DND-41 (cell line): ENCODE measurements around the gene FAXDC2.

Experiments used
- ATAC-seq: fragments of 200-7000 bp; cut with Tn5 transposase; 3 replicates; pipeline ENCODE4 v1.9.1; 2021; ENCODE audit warnings: low read depth; ENCODE audit not compliant: insufficient read depth
- DNase-seq: peaks from one replicate; pipeline ENCODE4 v3.0.0-alpha.2; 2020
- H2AFZ ChIP-seq: 2 replicates; pipeline ENCODE4 v1.6.0; 2012; ENCODE audit warnings: low read depth, low read length
- H3K27ac ChIP-seq: 2 replicates; pipeline ENCODE4 v1.5.1; 2012; ENCODE audit warnings: low read length, inconsistent platforms
- H3K27me3 ChIP-seq: fragments of 200-600 bp; sonication (generic); 2 replicates; pipeline ENCODE4 v1.6.0; 2012; ENCODE audit warnings: low read length, mild to moderate bottlenecking, inconsistent platforms; ENCODE audit not compliant: insufficient read depth, poor library complexity
- H3K36me3 ChIP-seq: 2 replicates; pipeline ENCODE4 v1.5.1; 2012; ENCODE audit warnings: low read length, inconsistent platforms; ENCODE audit not compliant: insufficient read depth
- H3K4me1 ChIP-seq: 2 replicates; pipeline ENCODE4 v1.5.1; 2012; ENCODE audit warnings: mild to moderate bottlenecking, low read length; ENCODE audit not compliant: insufficient read depth
- H3K4me2 ChIP-seq: 2 replicates; pipeline ENCODE4 v1.6.0; 2012; ENCODE audit warnings: mild to moderate bottlenecking, moderate library complexity, low read length, inconsistent platforms; ENCODE audit not compliant: insufficient read depth
- H3K4me3 ChIP-seq, 2 experiments: fragments of 200-600 bp in 1 of 2; shearing (Covaris generic) in 1 of 2; 2 replicates each; pipeline ENCODE4 v1.5.1; 2012 to 2016; ENCODE audit warnings: inconsistent platforms in 2 of 2, low read length in 2 of 2, mild to moderate bottlenecking in 2 of 2, low read depth in 1 of 2, moderate library complexity in 1 of 2
- H3K79me2 ChIP-seq: 2 replicates; pipeline ENCODE4 v1.6.0; 2012; ENCODE audit warnings: low read length, inconsistent platforms; ENCODE audit not compliant: insufficient read depth
- H3K9ac ChIP-seq: 2 replicates; pipeline ENCODE4 v1.6.0; 2012; ENCODE audit warnings: low read depth, mild to moderate bottlenecking, inconsistent platforms, low read length, moderate library complexity
- H3K9me3 ChIP-seq: 2 replicates; pipeline ENCODE4 v1.5.1; 2012; ENCODE audit warnings: low read length, moderate library complexity, mild to moderate bottlenecking, inconsistent platforms; ENCODE audit not compliant: insufficient read depth, severe bottlenecking
- H4K20me1 ChIP-seq: 2 replicates; pipeline ENCODE4 v1.6.0; 2012; ENCODE audit warnings: low read length; ENCODE audit not compliant: insufficient read depth
- EZH2 ChIP-seq: IDR thresholded peaks from 3 replicates; pipeline ENCODE4 v1.6.1; 2012; ENCODE audit warnings: borderline replicate concordance, low read depth, mild to moderate bottlenecking, moderate library complexity, low read length, inconsistent platforms; ENCODE audit not compliant: severe bottlenecking
- TF ChIP-seq, protein P1 (sequence below): IDR thresholded peaks from 2 replicates; pipeline ENCODE4 v1.5.1; 2012; ENCODE audit warnings: borderline replicate concordance, low read length, moderate library complexity, mild to moderate bottlenecking; ENCODE audit not compliant: poor library complexity, severe bottlenecking; ENCODE audit errors: extremely low read depth

The FAXDC2 gene

DNA sequence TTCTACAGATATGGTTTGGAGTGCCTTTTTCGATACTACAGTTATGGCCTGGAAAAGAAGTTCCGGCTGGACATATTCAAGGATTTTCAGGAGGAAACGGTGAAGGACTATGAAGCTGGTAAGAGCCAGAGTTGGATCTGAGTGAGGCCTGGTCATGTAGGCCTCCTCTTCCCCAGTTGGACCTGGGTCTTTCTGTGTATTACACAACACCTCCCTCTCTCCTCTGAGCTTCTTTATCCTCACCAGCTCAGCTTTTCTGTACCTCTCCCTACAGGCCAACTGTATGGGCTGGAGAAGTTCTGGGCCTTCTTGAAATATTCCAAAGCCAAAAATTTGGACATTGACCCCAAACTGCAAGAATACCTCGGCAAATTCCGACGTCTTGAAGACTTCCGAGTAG lies 39.2 kb downstream of the FAXDC2 start:
- Histone ChIP-seq H3K9ac (no peak overlapping the region), H3K36me3 (peaks cover 95% of the 10 kb centered on the region), H3K79me2 (peaks cover 20% of the 10 kb centered on the region), H3K9me3 (no peaks in the 10 kb centered on the region), H3K4me1 (no peaks in the 10 kb centered on the region), H4K20me1 (peaks cover 53% of the 10 kb centered on the region), H3K4me3 (no peak overlapping the region), H3K4me2 (no peak overlapping the region), H2AFZ (no peak overlapping the region), H3K27ac (no peak overlapping the region), H3K27me3 (no peaks in the 10 kb centered on the region)
- no peak for ATAC-seq
- DNase-seq: no peak
- TF ChIP-seq, protein P1, sequence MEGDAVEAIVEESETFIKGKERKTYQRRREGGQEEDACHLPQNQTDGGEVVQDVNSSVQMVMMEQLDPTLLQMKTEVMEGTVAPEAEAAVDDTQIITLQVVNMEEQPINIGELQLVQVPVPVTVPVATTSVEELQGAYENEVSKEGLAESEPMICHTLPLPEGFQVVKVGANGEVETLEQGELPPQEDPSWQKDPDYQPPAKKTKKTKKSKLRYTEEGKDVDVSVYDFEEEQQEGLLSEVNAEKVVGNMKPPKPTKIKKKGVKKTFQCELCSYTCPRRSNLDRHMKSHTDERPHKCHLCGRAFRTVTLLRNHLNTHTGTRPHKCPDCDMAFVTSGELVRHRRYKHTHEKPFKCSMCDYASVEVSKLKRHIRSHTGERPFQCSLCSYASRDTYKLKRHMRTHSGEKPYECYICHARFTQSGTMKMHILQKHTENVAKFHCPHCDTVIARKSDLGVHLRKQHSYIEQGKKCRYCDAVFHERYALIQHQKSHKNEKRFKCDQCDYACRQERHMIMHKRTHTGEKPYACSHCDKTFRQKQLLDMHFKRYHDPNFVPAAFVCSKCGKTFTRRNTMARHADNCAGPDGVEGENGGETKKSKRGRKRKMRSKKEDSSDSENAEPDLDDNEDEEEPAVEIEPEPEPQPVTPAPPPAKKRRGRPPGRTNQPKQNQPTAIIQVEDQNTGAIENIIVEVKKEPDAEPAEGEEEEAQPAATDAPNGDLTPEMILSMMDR: no peak
- no peak for TF ChIP-seq EZH2

DNA sequence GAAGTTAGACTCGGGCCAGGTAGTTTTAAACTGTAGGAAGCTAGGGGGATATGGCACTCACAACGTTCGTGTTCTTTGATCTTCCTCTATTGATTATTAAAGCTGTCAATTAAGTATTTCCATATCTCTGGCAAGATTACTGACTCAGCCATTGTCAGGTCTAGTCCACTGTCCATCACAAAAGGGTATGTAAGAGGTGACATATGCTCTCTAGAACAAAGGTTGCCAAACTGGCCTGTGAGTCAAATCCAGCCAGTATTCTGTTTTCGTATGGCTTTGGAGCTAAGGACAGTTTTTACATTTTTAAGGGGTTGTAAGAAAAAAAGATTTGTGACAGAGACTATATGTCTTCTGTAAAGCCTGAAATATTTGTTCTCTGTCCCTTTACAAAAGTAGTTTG lies 44.2 kb downstream of the FAXDC2 start:
- peaks cover 65% of the 10 kb centered on the region for H4K20me1 ChIP-seq

DNA sequence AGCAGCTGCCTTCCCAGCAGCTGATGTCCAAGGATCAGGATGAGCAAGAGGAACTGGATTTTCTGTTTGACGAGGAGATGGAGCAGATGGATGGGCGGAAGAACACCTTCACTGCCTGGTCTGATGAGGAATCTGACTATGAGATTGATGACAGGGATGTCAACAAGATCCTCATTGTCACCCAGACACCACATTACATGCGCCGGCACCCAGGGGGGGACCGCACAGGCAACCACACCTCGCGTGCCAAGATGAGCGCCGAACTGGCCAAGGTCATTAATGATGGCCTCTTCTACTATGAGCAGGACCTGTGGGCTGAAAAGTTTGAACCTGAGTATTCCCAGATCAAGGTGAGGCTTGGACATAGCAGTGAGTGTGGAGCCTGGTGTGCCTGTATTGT lies 48.4 kb downstream of the FAXDC2 start:
- Histone ChIP-seq H3K9ac (no peak overlapping the region), H4K20me1 (peaks cover 67% of the 10 kb centered on the region), H3K27ac (no peak overlapping the region), H3K36me3 (peaks cover 98% of the 10 kb centered on the region), H3K9me3 (no peaks in the 10 kb centered on the region), H3K79me2 (peaks cover 46% of the 10 kb centered on the region), H3K4me1 (no peaks in the 10 kb centered on the region), H3K4me2 (no peak overlapping the region), H2AFZ (no peak overlapping the region), H3K27me3 (no peaks in the 10 kb centered on the region), H3K4me3 (no peak overlapping the region)
- no peak for TF ChIP-seq EZH2
- TF ChIP-seq, protein P1: no peak
- ATAC-seq: no peak
- no peak for DNase-seq

More for the DNA sequence above, 44.2 kb downstream of the FAXDC2 start:
- Histone ChIP-seq H2AFZ (no peak overlapping the region), H3K36me3 (peaks cover 97% of the 10 kb centered on the region), H3K4me3 (no peak overlapping the region), H3K4me1 (no peaks in the 10 kb centered on the region), H3K9me3 (no peaks in the 10 kb centered on the region), H3K9ac (no peak overlapping the region), H3K27ac (no peak overlapping the region), H3K27me3 (no peaks in the 10 kb centered on the region), H3K79me2 (peaks cover 33% of the 10 kb centered on the region), H3K4me2 (no peak overlapping the region)
- TF ChIP-seq, protein P1: no peak
- no peak for TF ChIP-seq EZH2
- no peak for DNase-seq
- no peak for ATAC-seq

DNA sequence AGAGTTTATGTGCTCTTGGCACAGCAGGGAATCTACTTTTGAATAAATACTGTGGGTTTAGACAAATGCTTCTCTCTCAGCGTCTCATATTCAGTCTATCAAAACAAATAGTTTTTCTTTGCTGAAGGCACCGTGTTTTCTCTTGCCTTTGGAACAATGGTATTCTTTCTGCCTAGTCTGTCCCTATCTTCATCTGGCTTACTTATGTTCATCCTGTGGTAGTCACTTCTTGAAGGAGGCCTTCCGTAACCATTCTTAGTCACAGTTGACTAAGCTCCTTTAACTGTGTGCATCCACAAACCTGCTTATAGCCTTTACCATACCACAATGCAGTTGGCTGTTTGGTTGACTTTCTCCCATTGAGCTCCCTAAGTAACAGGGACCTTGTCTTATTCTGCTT lies 49.3 kb downstream of the FAXDC2 start:
- Histone ChIP-seq H4K20me1 (peaks cover 59% of the 10 kb centered on the region), H2AFZ (no peak overlapping the region), H3K27ac (no peak overlapping the region), H3K4me3 (no peak overlapping the region), H3K9me3 (no peaks in the 10 kb centered on the region), H3K9ac (no peak overlapping the region), H3K4me1 (no peaks in the 10 kb centered on the region), H3K27me3 (no peaks in the 10 kb centered on the region), H3K4me2 (no peak overlapping the region), H3K79me2 (peaks cover 55% of the 10 kb centered on the region), H3K36me3 (peaks cover 97% of the 10 kb centered on the region)
- no peak for TF ChIP-seq EZH2
- TF ChIP-seq, protein P1: no peak
- ATAC-seq (no peak), DNase-seq (no peak)
